Thyroid gland (tissue), 4 donors: ENCODE data around the gene UNC93B1. TPM values are rescaled to one million over a fixed set of nuclear protein-coding genes. Genes with fewer than 3 reads are reported as not detected.

Experiments used
- DNase-seq, 2 donors: peaks; one replicate each; pipeline ENCODE4 v3.0.0-alpha.2; 2019
- H3K27ac ChIP-seq, 3 donors: fragments of 200-600 bp; sonication (generic); 1 replicate in 2 of 3; 2 replicates in 1 of 3; pipeline ENCODE4 v1.5.1; 2016 to 2019; ENCODE audit warnings: mild to moderate bottlenecking in 1 of 3, moderate library complexity in 1 of 3
- H3K27me3 ChIP-seq: fragments of 200-600 bp; sonication (generic); one replicate; pipeline ENCODE4 v1.5.1; 2019
- H3K36me3 ChIP-seq, 2 donors: fragments of 200-600 bp; sonication (generic); one replicate each; pipeline ENCODE4 v1.5.1; 2016 to 2019
- H3K4me1 ChIP-seq, 2 donors: fragments of 200-600 bp; sonication (generic); one replicate each; pipeline ENCODE4 v1.5.1; 2017 to 2019
- H3K4me3 ChIP-seq, 3 donors: fragments of 200-600 bp; sonication (generic); replicated peaks in 1 of 3; 1 replicate in 2 of 3; 2 replicates in 1 of 3; pipeline ENCODE4 v1.5.1; 2016; ENCODE audit warnings: mild to moderate bottlenecking in 1 of 3
- H3K9me3 ChIP-seq: fragments of 200-600 bp; sonication (generic); one replicate; pipeline ENCODE4 v1.5.1; 2017
- POLR2A ChIP-seq, 2 donors: fragments of 450-650 bp; IDR thresholded peaks; one replicate each; pipeline ENCODE4 v1.6.1; 2017; ENCODE audit warnings: antibody characterized with exemption in 2 of 2, mild to moderate bottlenecking in 2 of 2, moderate library complexity in 1 of 2
- WGBS, 2 donors: methylation state at CpG; one replicate each; pipeline ENCODE4 v1.1.5; 2017; 5-methylcytosine and 5-hydroxymethylcytosine counted together
- intact Hi-C: fragments of 100-400 bp; cut with DNase I; formaldehyde crosslinking; loops from one replicate; pipeline ENCODE4 v1.15.1; 2023
- total RNA-seq, 4 donors: library from RNA; depleted of rRNA; stranded (reverse); fragments of >200 nt; gene quantifications; one replicate each; pipeline ENCODE4 v1.2.3, GENCODE V29; 2016
- TF ChIP-seq, protein P1 (sequence below), 6 experiments: fragments of 200-600 bp in 3 of 6; fragments of 450-650 bp in 3 of 6; sonication (generic) in 3 of 6; IDR thresholded peaks; one replicate each; pipeline ENCODE4 v1.5.1; 2016 to 2019; ENCODE audit warnings: antibody characterized with exemption in 6 of 6, mild to moderate bottlenecking in 2 of 6, inconsistent platforms in 1 of 6, moderate library complexity in 1 of 6

UNC93B1 gene
- total RNA-seq, 4 donors from 2014 or later, result 25.7 to 49.2 (median 36.3) TPM

DNA sequence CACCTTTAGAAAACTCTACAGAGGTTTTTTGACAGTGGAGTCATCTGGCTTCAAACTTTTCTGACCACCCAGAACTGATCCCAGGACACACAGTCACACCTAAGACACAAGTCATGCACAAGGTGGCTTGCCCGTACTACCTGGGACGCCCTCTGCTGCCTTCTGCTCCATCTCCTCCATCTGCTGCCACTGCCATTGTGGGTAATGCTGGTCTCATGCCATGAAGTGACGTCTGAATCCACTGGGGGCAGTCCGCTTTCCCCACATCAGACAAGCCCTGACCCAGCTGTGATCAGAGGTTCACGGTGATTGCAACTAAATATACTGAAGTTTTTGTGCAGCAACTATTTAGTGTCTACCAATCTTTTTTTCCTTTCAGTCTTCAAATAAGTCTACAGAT, 21.1 kb upstream of the UNC93B1 start:
- no peaks in the 10 kb centered on the region for H3K36me3 ChIP-seq
- no peaks in the 10 kb centered on the region for H3K27me3 ChIP-seq
- no peak overlapping the region for H3K4me3 ChIP-seq
- no peak for TF ChIP-seq POLR2A (IDR thresholded peaks at IDR 0.05)
- TF ChIP-seq, protein P1, sequence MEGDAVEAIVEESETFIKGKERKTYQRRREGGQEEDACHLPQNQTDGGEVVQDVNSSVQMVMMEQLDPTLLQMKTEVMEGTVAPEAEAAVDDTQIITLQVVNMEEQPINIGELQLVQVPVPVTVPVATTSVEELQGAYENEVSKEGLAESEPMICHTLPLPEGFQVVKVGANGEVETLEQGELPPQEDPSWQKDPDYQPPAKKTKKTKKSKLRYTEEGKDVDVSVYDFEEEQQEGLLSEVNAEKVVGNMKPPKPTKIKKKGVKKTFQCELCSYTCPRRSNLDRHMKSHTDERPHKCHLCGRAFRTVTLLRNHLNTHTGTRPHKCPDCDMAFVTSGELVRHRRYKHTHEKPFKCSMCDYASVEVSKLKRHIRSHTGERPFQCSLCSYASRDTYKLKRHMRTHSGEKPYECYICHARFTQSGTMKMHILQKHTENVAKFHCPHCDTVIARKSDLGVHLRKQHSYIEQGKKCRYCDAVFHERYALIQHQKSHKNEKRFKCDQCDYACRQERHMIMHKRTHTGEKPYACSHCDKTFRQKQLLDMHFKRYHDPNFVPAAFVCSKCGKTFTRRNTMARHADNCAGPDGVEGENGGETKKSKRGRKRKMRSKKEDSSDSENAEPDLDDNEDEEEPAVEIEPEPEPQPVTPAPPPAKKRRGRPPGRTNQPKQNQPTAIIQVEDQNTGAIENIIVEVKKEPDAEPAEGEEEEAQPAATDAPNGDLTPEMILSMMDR (IDR thresholded peaks at IDR 0.05), result no peak
- DNase-seq, result no peak
- H3K9me3 ChIP-seq, result no peaks in the 10 kb centered on the region
- WGBS, 2 donors, result 84 to 89% methylated on average over 5 of the region's 5 CpGs
- intact Hi-C loops, result no loop called here
- H3K4me1 ChIP-seq, result peaks cover 0 to 5% of the 10 kb centered on the region in 2 donors
- no peak overlapping the region for H3K27ac ChIP-seq

DNA sequence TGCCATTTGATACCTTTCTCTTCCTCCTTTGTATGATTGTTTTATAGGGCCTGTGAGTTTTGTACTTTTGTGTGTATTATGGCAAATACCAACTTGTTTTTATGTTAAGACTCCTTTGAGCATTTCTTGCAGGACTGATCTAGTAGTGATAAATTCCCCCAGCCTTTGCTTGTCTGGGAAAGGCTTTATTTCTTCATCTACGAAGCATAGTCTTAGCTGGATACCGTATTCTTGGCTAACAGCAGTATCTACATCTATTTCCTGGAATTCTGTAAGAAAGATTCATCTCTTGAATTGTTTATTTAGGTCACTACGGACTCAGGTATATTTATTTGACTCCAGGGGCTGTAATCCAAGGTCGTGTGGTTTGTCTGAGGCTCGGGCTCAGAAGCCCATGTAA, 20.6 kb upstream of the UNC93B1 start:
- TF ChIP-seq, protein P1 (IDR thresholded peaks at IDR 0.05), result no peak
- TF ChIP-seq POLR2A (IDR thresholded peaks at IDR 0.05), result no peak
- H3K27ac ChIP-seq, result no peak overlapping the region
- DNase-seq, result no peak
- H3K27me3 ChIP-seq, result no peaks in the 10 kb centered on the region
- H3K36me3 ChIP-seq, result no peaks in the 10 kb centered on the region
- no peaks in the 10 kb centered on the region for H3K9me3 ChIP-seq
- peaks cover 0 to 2% of the 10 kb centered on the region in 2 donors for H3K4me1 ChIP-seq
- WGBS, 2 donors, result 85 to 87% methylated on average over 5 of the region's 5 CpGs
- H3K4me3 ChIP-seq, result no peak overlapping the region
- intact Hi-C loops, result no loop called here

GRCh38 chr11:68022531-68022930, 18.6 kb upstream of the UNC93B1 start:
- Histone ChIP-seq H3K27ac (no peak overlapping the region), H3K4me3 (no peak overlapping the region), H3K36me3 (no peaks in the 10 kb centered on the region), H3K27me3 (no peaks in the 10 kb centered on the region), H3K4me1 (no peaks in the 10 kb centered on the region), H3K9me3 (no peaks in the 10 kb centered on the region)
- TF ChIP-seq POLR2A (IDR thresholded peaks at IDR 0.05), result no peak
- TF ChIP-seq, protein P1 (IDR thresholded peaks at IDR 0.05), result no peak
- intact Hi-C loops, result no loop called here
- 87 to 90% methylated on average over 12 to 13 of the region's 13 CpGs for WGBS, 2 donors
- no peak for DNase-seq

GRCh38 chr11:68021167-68021787, 17.4 kb upstream of the UNC93B1 start:
- H3K27ac ChIP-seq, result no peak overlapping the region
- WGBS, 2 donors, result 72 to 83% methylated on average over 14 to 20 of the region's 27 CpGs
- TF ChIP-seq, protein P1 (IDR thresholded peaks at IDR 0.05), result peak in 4 of 6 experiments; percentile 24 to 38 (median 36)
- TF ChIP-seq POLR2A (IDR thresholded peaks at IDR 0.05), result no peak
- DNase-seq, result peak; percentile 53 to 57
- H3K9me3 ChIP-seq, result no peaks in the 10 kb centered on the region
- H3K4me3 ChIP-seq, result no peak overlapping the region
- peaks cover 0 to 6% of the 10 kb centered on the region in 2 donors for H3K4me1 ChIP-seq
- no peaks in the 10 kb centered on the region for H3K36me3 ChIP-seq
- intact Hi-C loops, result no loop called here
- no peaks in the 10 kb centered on the region for H3K27me3 ChIP-seq

- peaks cover 0 to 6% of the 10 kb centered on the region in 2 donors for H3K4me1 ChIP-seq
- TF ChIP-seq, protein P1 (IDR thresholded peaks at IDR 0.05), result peak in 1 of 6 experiments; percentile 17
- TF ChIP-seq POLR2A (IDR thresholded peaks at IDR 0.05), result no peak
- intact Hi-C loops, result no loop called here
- H3K27me3 ChIP-seq, result no peaks in the 10 kb centered on the region
- DNase-seq, result no peak
- no peak overlapping the region for H3K4me3 ChIP-seq
- no peaks in the 10 kb centered on the region for H3K9me3 ChIP-seq
- no peaks in the 10 kb centered on the region for H3K36me3 ChIP-seq
- no peak overlapping the region for H3K27ac ChIP-seq
- WGBS, 2 donors, result 51 to 59% methylated on average over 11 of the region's 11 CpGs
Measured at GRCh38 chr11:68020575-68020974, 16.7 kb upstream of the UNC93B1 start.
